Measurements from ENCODE around the gene LRRTM4.
"Not testable (repeated sequence)": the region's sequence is repeated elsewhere in the genome, so short reads cannot be mapped to it uniquely, and the experiment has no call there.

The LRRTM4 gene

DNA sequence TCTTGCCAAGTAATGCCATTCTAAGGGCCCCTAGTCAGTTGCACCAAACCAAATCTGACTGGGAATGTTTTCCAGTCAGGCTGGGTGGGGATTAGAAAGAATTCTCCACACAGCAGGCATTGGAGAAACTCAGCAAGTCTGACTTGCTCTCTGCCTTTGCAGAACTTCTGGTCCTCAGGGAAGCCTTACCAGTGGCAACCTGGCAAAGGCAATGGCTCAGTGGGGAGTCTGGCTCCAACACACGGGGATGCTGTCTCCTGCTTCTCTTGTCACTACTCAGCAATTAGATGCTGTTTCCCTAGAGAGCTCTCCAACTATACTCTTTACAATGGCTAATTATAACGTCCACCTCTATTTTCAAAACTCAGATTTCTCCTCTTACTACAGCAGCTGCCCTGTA is 810.7 kb downstream of the LRRTM4 start:
- DNase-seq: no peak

DNA sequence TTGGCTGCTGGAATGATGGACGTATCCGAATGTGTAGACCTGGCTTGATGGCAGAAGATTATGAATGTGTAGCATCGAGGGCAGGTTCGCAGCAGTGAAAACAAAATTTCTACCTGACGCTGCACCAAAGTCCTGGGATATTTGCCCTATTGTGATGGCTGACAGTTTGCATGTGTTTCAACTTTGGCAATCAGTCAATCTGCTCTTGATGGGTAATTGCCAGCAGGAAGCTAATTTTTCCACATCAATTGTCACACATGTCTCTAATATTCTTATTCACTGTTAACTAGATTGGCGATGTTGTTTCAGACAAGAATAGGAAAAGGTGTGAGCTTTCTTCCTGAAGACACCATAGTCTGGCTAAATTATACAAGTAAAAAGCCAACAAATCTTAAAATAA is 821.3 kb downstream of the LRRTM4 start:
- DNase-seq: no peak

DNA sequence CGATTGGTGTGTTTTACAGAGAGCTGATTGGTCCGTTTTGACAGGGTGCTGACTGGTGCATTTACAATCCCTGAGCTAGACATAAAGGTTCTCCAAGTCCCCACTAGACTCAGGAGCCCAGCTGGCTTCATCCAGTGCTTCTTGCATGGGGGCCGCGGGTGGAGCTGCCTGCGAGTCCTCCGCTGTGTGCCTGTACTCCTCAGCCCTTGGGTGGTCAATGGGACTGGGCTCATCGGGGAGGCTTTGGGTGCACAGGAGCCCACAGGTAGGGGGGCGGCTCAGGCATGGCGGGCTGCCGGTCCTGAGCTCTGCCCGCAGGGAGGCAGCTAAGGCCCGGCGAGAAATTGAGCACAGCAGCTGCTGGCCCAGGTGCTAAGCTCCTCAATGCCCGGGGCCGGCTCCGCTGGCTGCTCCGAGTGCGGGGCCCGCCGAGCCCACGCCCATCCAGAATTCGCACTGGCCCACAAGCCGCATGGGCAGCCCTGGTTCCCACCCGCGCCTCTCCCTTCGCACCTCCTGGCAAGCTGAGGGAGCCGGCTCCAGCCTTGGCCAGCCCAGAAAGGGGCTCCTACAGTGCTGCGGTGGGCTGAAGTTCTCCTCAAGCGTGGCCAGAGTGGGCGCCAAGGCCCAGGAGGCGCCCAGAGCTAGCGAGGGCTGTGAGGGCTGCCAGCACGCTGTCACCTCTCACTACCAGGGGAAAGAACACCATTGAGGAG is 824.0 kb downstream of the LRRTM4 start:
- DNase-seq: not testable (repeated sequence)

Data from activated effector memory CD4-positive, alpha-beta T cell treated with anti-CD3 and anti-CD28 coated beads, Interleukin-2, amount 50 U/mL, for 16 hours (primary cell).